H1 (cell line): ENCODE data around the gene CSF2. TPM values are rescaled to one million over a fixed set of nuclear protein-coding genes. Genes with fewer than 3 reads are reported as not detected.

Experiments used
- CTCF ChIA-PET: fragments of 300-600 bp; sonication (Branson Sonifier 250); formaldehyde crosslinking; loops from one replicate; lab custom pipeline; 2021; ENCODE audit not compliant: partially characterized antibody; lab: Charles Lee
- POLR2A ChIA-PET: fragments of 300-600 bp; sonication (Branson Sonifier 250); formaldehyde crosslinking; loops from one replicate; lab custom pipeline; 2021; ENCODE audit warnings: inconsistent platforms; ENCODE audit not compliant: partially characterized antibody; lab: Charles Lee
- DNase-seq, 2 experiments: peaks; one replicate each; pipeline versions ENCODE4 v3.0.0 to v3.0.0-alpha.2; 2010 to 2022; ENCODE audit warnings: low spot score in 2 of 2, low read depth in 1 of 2, mixed read lengths in 1 of 2
- FAIRE-seq: peaks from 2 replicates; lab custom pipeline; 2011; peaks lifted over from hg19 to GRCh38; lab: Jason Lieb, UNC
- H2AFZ ChIP-seq: 2 replicates; pipeline ENCODE4 v1.8.1; 2012; ENCODE audit warnings: low read length, inconsistent platforms
- H2AK5ac ChIP-seq: 2 replicates; pipeline ENCODE4 v1.6.1; 2013; ENCODE audit warnings: low read depth, low read length
- H2BK120ac ChIP-seq: replicated peaks from 2 replicates; pipeline ENCODE3; 2013; ENCODE audit warnings: low read depth, low read length, inconsistent platforms
- H2BK12ac ChIP-seq: 2 replicates; pipeline ENCODE4 v1.6.1; 2013; ENCODE audit warnings: low read depth, low read length
- H2BK15ac ChIP-seq: 2 replicates; pipeline ENCODE4 v1.6.1; 2013; ENCODE audit warnings: low read length
- H2BK20ac ChIP-seq: 2 replicates; pipeline ENCODE4 v1.6.1; 2013; ENCODE audit warnings: low read length
- H2BK5ac ChIP-seq: 2 replicates; pipeline ENCODE4 v1.6.1; 2013; ENCODE audit warnings: low read depth, low read length
- H3K14ac ChIP-seq: 2 replicates; pipeline ENCODE4 v1.6.1; 2013; ENCODE audit warnings: inconsistent platforms; ENCODE audit not compliant: insufficient read length
- H3K18ac ChIP-seq: 2 replicates; pipeline ENCODE4 v1.6.1; 2013; ENCODE audit warnings: low read length; ENCODE audit errors: extremely low read depth
- H3K23ac ChIP-seq: 2 replicates; pipeline ENCODE4 v1.6.1; 2013; ENCODE audit warnings: inconsistent platforms; ENCODE audit not compliant: insufficient read length
- H3K23me2 ChIP-seq: 2 replicates; pipeline ENCODE4 v1.6.1; 2013; ENCODE audit warnings: low read depth, low read length
- H3K27ac ChIP-seq: 2 replicates; pipeline ENCODE4 v1.6.1; 2011; ENCODE audit warnings: low read depth, low read length, inconsistent platforms
- H3K27me3 ChIP-seq, 4 experiments: replicated peaks in 1 of 4; 1 replicate in 1 of 4; 2 replicates in 3 of 4; pipeline versions ENCODE4 v1.6.1 to v1.8.1; 2011 to 2013; ENCODE audit warnings: low read length in 3 of 4, mild to moderate bottlenecking in 3 of 4, inconsistent platforms in 2 of 4, mixed read lengths in 2 of 4, moderate library complexity in 1 of 4; ENCODE audit not compliant: control insufficient read depth in 3 of 4, insufficient read depth in 3 of 4; ENCODE audit errors: extremely low read depth in 1 of 4
- H3K36me3 ChIP-seq, 4 experiments: 2 replicates each; pipeline versions ENCODE4 v1.6.1 to v1.8.1; 2011 to 2013; ENCODE audit warnings: mild to moderate bottlenecking in 4 of 4, low read length in 3 of 4, moderate library complexity in 2 of 4, control low read depth in 1 of 4, inconsistent platforms in 1 of 4; ENCODE audit not compliant: insufficient read depth in 4 of 4, control insufficient read depth in 2 of 4
- H3K4ac ChIP-seq: replicated peaks from 2 replicates; pipeline ENCODE3; 2013; ENCODE audit warnings: low read length, low read depth, mixed read lengths, inconsistent platforms; ENCODE audit not compliant: insufficient read length
- H3K4me1 ChIP-seq, 4 experiments: replicated peaks in 1 of 4; 1 replicate in 1 of 4; 2 replicates in 3 of 4; pipeline versions ENCODE4 v1.6.1 to v1.8.1; 2011 to 2013; ENCODE audit warnings: low read length in 3 of 4, inconsistent platforms in 2 of 4, mixed read lengths in 1 of 4; ENCODE audit not compliant: insufficient read depth in 4 of 4, control insufficient read depth in 3 of 4
- H3K4me2 ChIP-seq, 2 experiments: 2 replicates each; pipeline versions ENCODE4 v1.6.1 to v1.8.1; 2011 to 2013; ENCODE audit warnings: low read depth in 2 of 2, low read length in 2 of 2, control low read depth in 1 of 2, inconsistent platforms in 1 of 2, mild to moderate bottlenecking in 1 of 2; ENCODE audit not compliant: insufficient read depth in 1 of 2
- H3K4me3 ChIP-seq, 4 experiments: fragments of 200-600, 300-600 bp in 1 of 4; sonication (generic), shearing (Covaris generic), sonication (Bioruptor Twin) in 1 of 4; 2 replicates each; pipeline versions ENCODE4 v1.5.1 to v1.8.1; 2011 to 2016; ENCODE audit warnings: low read length in 4 of 4, low read depth in 3 of 4, control low read depth in 2 of 4, inconsistent platforms in 2 of 4, mild to moderate bottlenecking in 2 of 4, mixed read lengths in 1 of 4, moderate library complexity in 1 of 4; ENCODE audit not compliant: insufficient read depth in 2 of 4; ENCODE audit errors: extremely low read depth in 1 of 4
- H3K56ac ChIP-seq: replicated peaks from 2 replicates; pipeline ENCODE3; 2013; ENCODE audit warnings: low read depth, mild to moderate bottlenecking, mixed read lengths, low read length, inconsistent platforms; ENCODE audit not compliant: insufficient read length
- H3K79me1 ChIP-seq: 2 replicates; pipeline ENCODE4 v1.6.1; 2013; ENCODE audit warnings: low read depth, low read length, control low read depth
- H3K79me2 ChIP-seq, 2 experiments: 2 replicates each; pipeline versions ENCODE4 v1.6.1 to v1.8.1; 2012 to 2013; ENCODE audit warnings: low read length in 2 of 2, mild to moderate bottlenecking in 2 of 2, inconsistent platforms in 1 of 2; ENCODE audit not compliant: insufficient read depth in 2 of 2, control insufficient read depth in 1 of 2
- H3K9ac ChIP-seq, 4 experiments: replicated peaks in 1 of 4; 1 replicate in 1 of 4; 2 replicates in 3 of 4; pipeline versions ENCODE4 v1.6.1 to v1.8.1; 2011 to 2013; ENCODE audit warnings: low read depth in 3 of 4, low read length in 3 of 4, control low read depth in 2 of 4, mild to moderate bottlenecking in 2 of 4, moderate library complexity in 2 of 4, inconsistent platforms in 1 of 4; ENCODE audit errors: extremely low read depth in 1 of 4
- H3K9me3 ChIP-seq, 2 experiments: 2 replicates each; pipeline versions ENCODE4 v1.6.1 to v1.8.1; 2012 to 2013; ENCODE audit warnings: mild to moderate bottlenecking in 2 of 2, moderate library complexity in 2 of 2, control low read depth in 1 of 2, inconsistent platforms in 1 of 2, low read depth in 1 of 2, low read length in 1 of 2, mixed read lengths in 1 of 2; ENCODE audit not compliant: insufficient read depth in 2 of 2
- H4K20me1 ChIP-seq, 2 experiments: replicated peaks in 1 of 2; 2 replicates each; pipeline versions ENCODE3 to v1.8.1; 2011 to 2013; ENCODE audit warnings: inconsistent platforms in 2 of 2, low read length in 2 of 2, mild to moderate bottlenecking in 1 of 2; ENCODE audit not compliant: insufficient read depth in 2 of 2, control insufficient read depth in 1 of 2
- H4K5ac ChIP-seq: 2 replicates; pipeline ENCODE4 v1.6.1; 2013; ENCODE audit warnings: low read length, low read depth, mixed read lengths, inconsistent platforms; ENCODE audit not compliant: insufficient read length
- H4K8ac ChIP-seq: 2 replicates; pipeline ENCODE4 v1.8.0; 2013; ENCODE audit warnings: mild to moderate bottlenecking, moderate library complexity, low read length, inconsistent platforms; ENCODE audit not compliant: insufficient read depth; ENCODE audit errors: extremely low read depth
- H4K91ac ChIP-seq: replicated peaks from 2 replicates; pipeline ENCODE3; 2013; ENCODE audit warnings: low read length, mixed read lengths, inconsistent platforms; ENCODE audit not compliant: insufficient read length
- CBX8 ChIP-seq: fragments of 300-800, 300-1000 bp; sonication (generic); IDR thresholded peaks from 2 replicates; pipeline ENCODE4 v1.7.1; 2016; ENCODE audit warnings: low read depth, low read length, borderline replicate concordance
- CEBPB ChIP-seq: IDR thresholded peaks from 2 replicates; pipeline ENCODE4 v1.6.1; 2012; ENCODE audit warnings: low read depth, low read length
- GTF2F1 ChIP-seq: IDR thresholded peaks from 2 replicates; pipeline ENCODE4 v1.6.1; 2012; ENCODE audit warnings: low read depth, low read length, improper control_type of control experiment, borderline replicate concordance
- KDM1A ChIP-seq: fragments of 200-600, 300-600 bp; sonication (generic); IDR thresholded peaks from 2 replicates; pipeline ENCODE4 v1.7.1; 2016; ENCODE audit warnings: mild to moderate bottlenecking, low read length, borderline replicate concordance
- MAFK ChIP-seq: IDR thresholded peaks from 2 replicates; pipeline ENCODE4 v1.6.1; 2012; ENCODE audit warnings: low read depth, mild to moderate bottlenecking, improper control_type of control experiment, low read length
- NANOG ChIP-seq: IDR thresholded peaks from 2 replicates; pipeline ENCODE4 v1.6.1; 2011; ENCODE audit warnings: low read length, low read depth, mild to moderate bottlenecking, inconsistent platforms; ENCODE audit not compliant: insufficient read depth, poor library complexity, severe bottlenecking
- SAP30 ChIP-seq: fragments of 300-600 bp; sonication (generic); IDR thresholded peaks from 2 replicates; pipeline ENCODE4 v1.7.1; 2012; ENCODE audit warnings: low read length, moderate library complexity, mild to moderate bottlenecking, inconsistent platforms; ENCODE audit not compliant: insufficient read depth, insufficient replicate concordance
- SIX5 ChIP-seq: IDR thresholded peaks from 2 replicates; pipeline ENCODE4 v1.6.1; 2011; ENCODE audit warnings: mild to moderate bottlenecking, low read depth, low read length
- SP1 ChIP-seq: IDR thresholded peaks from 2 replicates; pipeline ENCODE4 v1.6.1; 2011; ENCODE audit warnings: low read depth, low read length
- TEAD4 ChIP-seq: IDR thresholded peaks from 2 replicates; pipeline ENCODE4 v1.6.1; 2012; ENCODE audit warnings: low read depth, low read length, inconsistent platforms, mixed read lengths
- WGBS, 2 experiments: shearing (Covaris generic) in 1 of 2; methylation state at CpG; one replicate each; pipeline versions ENCODE4 v1.1.6 to v1.1.7; 2013 to 2015; ENCODE audit warnings: low lambda C conversion rate in 2 of 2, mixed read lengths in 2 of 2, inconsistent platforms in 1 of 2, low coverage in 1 of 2, missing lambda C conversion rate in 1 of 2; ENCODE audit not compliant: insufficient replicate concordance in 2 of 2, insufficient coverage in 1 of 2, insufficient read length in 1 of 2; ENCODE audit errors: extremely low coverage in 1 of 2, missing lambda C conversion rate in 1 of 2; 5-methylcytosine and 5-hydroxymethylcytosine counted together
- polyA plus RNA-seq, 7 experiments: library from polyadenylated mRNA; depleted of rRNA in 3 of 7; stranded (reverse) in 5 of 7; unstranded in 2 of 7; fragments of >200 nt in 5 of 7; fragments of 200-250 nt in 2 of 7; gene quantifications; 1 replicate in 5 of 7; 2 replicates in 1 of 7; 4 replicates in 1 of 7; pipeline versions ENCODE4 v1.2.1 to v1.2.3, GENCODE V29; 2011 to 2013; ENCODE audit warnings: missing spikeins in 2 of 7, mixed read lengths in 2 of 7
- total RNA-seq: library from RNA; stranded (reverse); fragmentation: NEBNext Ultra II Directional; extraction: Animal tissue kit (Norgen Biotek cat#: 25700); gene quantifications from 2 replicates; pipeline ENCODE4 v1.2.1, GENCODE V29; 2021
- TF ChIP-seq, protein P1 (sequence below), 3 experiments: IDR thresholded peaks; 1 replicate in 2 of 3; 2 replicates in 1 of 3; pipeline versions ENCODE4 v1.5.1 to v1.6.1; 2011; ENCODE audit warnings: low read length in 3 of 3, mild to moderate bottlenecking in 3 of 3, inconsistent platforms in 2 of 3, low read depth in 1 of 3, moderate library complexity in 1 of 3; ENCODE audit not compliant: insufficient read depth in 1 of 3; ENCODE audit errors: control extremely low read depth in 1 of 3

CSF2 gene
- total and polyA plus RNA-seq, 2 of the 8 experiments (the other 6 are each of a cell fraction or from before 2014, with no cell fraction given): not detected

DNA sequence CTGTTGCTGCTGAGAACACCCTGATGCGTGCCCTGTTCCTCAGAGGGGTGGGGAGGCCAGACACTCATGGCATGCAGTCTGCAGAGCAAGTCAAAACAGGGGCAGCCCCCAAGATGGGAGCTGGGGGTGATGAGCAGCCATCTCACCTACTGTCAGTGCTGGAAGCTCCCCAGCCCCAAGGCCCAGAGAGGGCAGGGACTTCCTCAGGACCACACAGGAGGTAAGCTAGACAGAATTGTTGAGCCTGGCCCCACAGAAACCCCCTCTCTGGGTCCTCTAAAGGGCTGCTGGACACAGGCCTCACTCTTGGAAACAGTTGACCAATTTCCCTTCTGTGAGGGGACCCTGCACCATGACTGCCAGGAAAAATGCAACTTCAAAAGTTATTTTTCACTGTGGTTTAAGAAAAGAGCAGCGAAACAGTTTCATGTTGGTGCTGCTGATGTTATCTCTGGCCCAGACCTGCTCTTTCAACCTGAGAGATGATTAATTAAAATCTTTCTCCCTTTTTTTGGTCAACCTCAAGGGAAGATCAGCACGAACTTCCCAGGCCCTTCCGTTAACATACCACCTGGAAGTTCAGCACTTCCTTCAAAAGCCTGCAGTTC lies 9.6 kb downstream of the CSF2 start:
- H3K14ac ChIP-seq: no peak overlapping the region
- TF ChIP-seq SAP30 (no peak), NANOG (no peak), GTF2F1 (no peak), SIX5 (no peak), CEBPB (no peak), TEAD4 (no peak), CBX8 (no peak), MAFK (no peak), SP1 (no peak), KDM1A (no peak)
- TF ChIP-seq, protein P1, sequence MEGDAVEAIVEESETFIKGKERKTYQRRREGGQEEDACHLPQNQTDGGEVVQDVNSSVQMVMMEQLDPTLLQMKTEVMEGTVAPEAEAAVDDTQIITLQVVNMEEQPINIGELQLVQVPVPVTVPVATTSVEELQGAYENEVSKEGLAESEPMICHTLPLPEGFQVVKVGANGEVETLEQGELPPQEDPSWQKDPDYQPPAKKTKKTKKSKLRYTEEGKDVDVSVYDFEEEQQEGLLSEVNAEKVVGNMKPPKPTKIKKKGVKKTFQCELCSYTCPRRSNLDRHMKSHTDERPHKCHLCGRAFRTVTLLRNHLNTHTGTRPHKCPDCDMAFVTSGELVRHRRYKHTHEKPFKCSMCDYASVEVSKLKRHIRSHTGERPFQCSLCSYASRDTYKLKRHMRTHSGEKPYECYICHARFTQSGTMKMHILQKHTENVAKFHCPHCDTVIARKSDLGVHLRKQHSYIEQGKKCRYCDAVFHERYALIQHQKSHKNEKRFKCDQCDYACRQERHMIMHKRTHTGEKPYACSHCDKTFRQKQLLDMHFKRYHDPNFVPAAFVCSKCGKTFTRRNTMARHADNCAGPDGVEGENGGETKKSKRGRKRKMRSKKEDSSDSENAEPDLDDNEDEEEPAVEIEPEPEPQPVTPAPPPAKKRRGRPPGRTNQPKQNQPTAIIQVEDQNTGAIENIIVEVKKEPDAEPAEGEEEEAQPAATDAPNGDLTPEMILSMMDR (IDR thresholded peaks at IDR 0.05; ENCODE audit: control extremely low read depth in 1 of 3, insufficient read depth in 1 of 3, low read depth in 1 of 3, low read length in 3 of 3): no peak

More for the DNA sequence above, 9.6 kb downstream of the CSF2 start:
- no peak overlapping the region for H3K4me3 ChIP-seq
- H4K20me1 ChIP-seq: no peaks in the 10 kb centered on the region
- H2BK20ac ChIP-seq: no peak overlapping the region
- H3K23me2 ChIP-seq: no peaks in the 10 kb centered on the region
- no peak overlapping the region for H2BK120ac ChIP-seq
- H3K27ac ChIP-seq: no peak overlapping the region
- H4K8ac ChIP-seq: no peak overlapping the region
- no peaks in the 10 kb centered on the region for H3K4me1 ChIP-seq
- CTCF ChIA-PET: interaction anchor here (4.4 kb wide), 1 partner anchor 19 kb away, joined by 20 read pairs; no protein-coding TSS in a partner anchor
- no peak for DNase-seq
- no peak overlapping the region for H4K91ac ChIP-seq
- no peak overlapping the region for H3K4ac ChIP-seq
- H2BK5ac ChIP-seq: no peak overlapping the region
- H3K79me2 ChIP-seq: no peaks in the 10 kb centered on the region
- H3K18ac ChIP-seq: no peak overlapping the region
- POLR2A ChIA-PET: no interaction called here
- no peak overlapping the region for H2BK15ac ChIP-seq
- H2AK5ac ChIP-seq: no peak overlapping the region
- no peak overlapping the region for H3K56ac ChIP-seq
- no peak overlapping the region for H3K23ac ChIP-seq
- no peaks in the 10 kb centered on the region for H3K36me3 ChIP-seq
- H3K9ac ChIP-seq: no peak overlapping the region
- no peak for FAIRE-seq
- H2AFZ ChIP-seq: no peak overlapping the region
- no peak overlapping the region for H4K5ac ChIP-seq
- H3K27me3 ChIP-seq: no peaks in the 10 kb centered on the region
- 92% methylated on average over 4 of the region's 4 CpGs; no CpG with 5 or more reads in 1 of the 2 experiments for WGBS, 2 experiments
- H3K4me2 ChIP-seq: no peak overlapping the region
- H3K9me3 ChIP-seq: no peaks in the 10 kb centered on the region
- no peak overlapping the region for H2BK12ac ChIP-seq
- no peaks in the 10 kb centered on the region for H3K79me1 ChIP-seq
